Hypothalamus (tissue), 51 donors: ENCODE data around the gene MUTYH.

ENCODE experiments used
- DNase-seq, 51 donors: peaks; one replicate each; lab custom pipeline; 2025; lab: John Stamatoyannopoulos, UW

The MUTYH gene

DNA sequence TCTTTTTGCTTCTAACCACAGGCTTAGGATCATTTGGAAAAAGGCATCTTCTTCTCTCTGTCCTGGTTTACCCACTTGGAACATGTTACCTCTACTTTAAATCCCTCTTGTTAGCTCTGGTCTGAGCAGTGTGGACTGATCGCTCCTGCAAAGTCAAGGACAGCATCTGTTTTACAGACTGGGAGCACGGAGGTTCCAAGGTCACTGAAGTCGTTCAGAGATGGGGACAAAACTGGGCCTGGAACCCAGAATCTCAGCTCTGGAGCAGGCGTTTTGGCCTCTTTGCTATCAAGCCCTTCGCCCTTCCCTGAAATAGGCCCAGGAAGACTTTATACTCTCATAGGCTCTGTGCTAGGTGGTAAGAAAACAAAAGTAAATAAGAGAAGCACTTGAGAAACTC lies 11.3 kb upstream of the MUTYH start:
- no peak for DNase-seq

DNA sequence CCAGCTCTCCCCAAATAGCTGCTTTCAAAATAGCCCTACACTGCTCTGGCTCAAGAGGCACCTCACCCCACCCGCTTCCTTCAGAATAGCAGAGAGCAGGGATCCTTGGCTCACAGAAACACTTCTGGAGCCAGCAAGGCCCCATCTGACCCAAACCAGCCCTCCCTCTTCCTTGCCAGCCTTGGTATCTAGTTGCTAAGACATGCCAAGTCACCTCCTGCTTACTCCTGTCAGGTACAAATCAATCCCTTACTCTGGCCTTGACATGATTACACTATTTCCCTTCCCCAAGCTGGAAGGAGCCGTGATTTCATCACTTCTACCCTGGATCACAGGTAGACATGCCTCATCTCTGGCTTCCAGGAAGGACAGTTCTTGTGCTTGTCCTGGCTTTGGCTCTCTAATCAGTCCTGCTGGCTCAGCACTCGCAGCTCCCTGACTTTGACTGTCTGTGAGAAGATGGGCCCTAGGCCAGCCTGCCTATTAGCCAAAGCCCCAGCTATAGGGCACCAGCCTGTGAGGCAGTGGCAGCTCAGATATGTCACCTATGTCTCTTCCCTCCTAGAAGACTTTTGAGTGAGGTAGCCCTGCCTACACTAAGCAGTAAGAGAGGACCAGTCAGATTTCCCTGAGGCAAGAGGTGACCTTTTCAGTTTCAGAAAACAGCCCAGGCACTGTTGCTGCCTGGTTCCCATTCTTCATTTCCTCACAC lies 8.9 kb upstream of the MUTYH start:
- peak in 9 of 51 donors; percentile 13 to 28 (median 22) for DNase-seq

DNA sequence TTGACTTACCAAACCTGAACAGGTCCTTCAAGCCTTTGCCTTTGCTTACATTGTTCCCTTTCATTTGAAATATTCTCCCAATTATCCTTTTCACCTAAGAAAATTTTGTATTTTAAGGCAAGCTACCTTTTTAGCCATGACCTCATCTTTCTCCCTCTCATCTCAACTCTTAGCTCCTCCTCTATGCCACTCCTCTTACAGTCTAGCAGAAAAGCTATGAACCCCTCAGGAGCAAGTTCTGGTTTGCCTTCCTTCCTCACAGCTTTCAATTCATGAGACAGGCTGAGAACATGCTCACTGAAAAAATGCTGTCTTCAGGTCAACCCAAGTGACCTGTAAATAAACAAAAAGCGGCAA lies 8.3 kb upstream of the MUTYH start:
- no peak for DNase-seq

DNA sequence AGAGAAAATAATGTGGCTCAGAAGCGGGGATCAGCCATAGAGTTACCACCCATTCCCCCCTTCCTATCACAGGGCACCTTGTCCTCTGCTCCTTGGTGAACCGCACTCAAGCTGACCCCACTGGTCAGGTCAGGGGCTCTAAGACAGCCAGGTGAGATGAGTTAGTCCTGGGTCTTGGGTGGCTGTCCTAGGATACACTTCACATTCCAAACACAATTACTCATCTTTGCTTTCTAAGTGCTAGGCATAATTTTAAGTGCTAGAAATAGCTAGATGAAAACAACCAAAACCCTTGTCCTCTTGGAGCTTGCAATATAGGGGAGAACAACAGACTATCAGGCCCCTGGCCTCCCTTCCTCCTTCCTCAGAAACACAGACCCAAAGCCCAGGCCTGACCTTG lies 7.8 kb upstream of the MUTYH start:
- DNase-seq, result no peak

DNA sequence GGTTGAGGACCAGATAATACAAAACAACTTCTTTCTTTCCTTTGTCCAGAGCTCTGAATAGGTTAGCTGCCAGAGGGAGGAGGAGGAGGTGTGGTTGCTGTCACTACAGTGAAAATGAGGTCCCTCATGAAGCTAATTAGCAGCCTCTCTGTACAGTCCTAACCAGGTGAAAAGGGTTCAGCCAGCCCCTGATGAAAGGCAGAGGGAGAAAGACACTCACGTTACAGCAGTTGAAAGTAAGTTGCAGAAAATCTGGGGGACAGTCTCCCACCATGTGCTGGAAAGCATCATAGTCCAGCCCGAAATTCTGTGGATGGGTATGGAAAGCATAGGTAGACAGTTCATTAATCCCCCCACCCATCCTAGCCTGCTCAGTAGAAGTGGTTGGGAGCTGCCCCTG lies 6.2 kb upstream of the MUTYH start:
- no peak for DNase-seq

DNA sequence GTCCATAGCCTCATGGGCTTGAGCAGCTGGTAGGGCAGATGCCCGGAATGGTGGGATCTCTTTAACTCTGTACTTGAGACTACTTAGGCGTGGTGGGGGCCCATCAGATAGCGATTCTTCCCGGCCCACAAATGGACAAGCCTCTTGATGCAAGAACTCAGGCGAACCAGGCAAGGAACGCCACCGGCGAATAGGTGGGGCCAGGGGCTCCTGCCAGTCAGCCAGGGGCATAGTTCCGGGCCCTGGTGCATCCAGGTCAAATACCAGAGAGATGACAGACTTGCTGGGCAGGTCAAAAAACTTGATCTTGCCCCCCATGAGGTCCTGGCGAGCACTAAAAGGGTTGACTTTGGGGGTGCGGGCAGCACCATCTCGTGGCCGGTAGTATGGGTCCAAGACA lies 4.8 kb upstream of the MUTYH start:
- DNase-seq, result no peak

DNA sequence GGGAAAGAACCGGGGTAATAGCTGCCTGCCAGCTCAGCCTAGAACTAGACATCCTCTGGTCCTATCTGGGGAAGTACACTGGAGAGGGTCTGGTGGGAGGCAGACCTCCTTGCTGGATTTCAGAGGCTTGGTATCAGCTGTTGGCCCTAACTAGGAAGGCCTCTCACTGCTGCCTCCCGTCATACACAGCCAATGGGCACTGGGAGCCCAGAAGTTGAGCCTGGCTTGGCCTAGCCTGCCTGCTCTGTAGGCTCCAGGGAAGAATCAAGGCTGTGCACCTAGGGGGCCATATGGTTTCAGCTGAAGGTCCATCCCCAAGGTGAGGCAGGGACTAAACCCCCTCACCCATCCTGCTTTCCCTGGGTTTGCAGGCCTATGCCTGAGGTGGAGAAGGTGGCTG lies 4.3 kb upstream of the MUTYH start:
- DNase-seq, result no peak

DNA sequence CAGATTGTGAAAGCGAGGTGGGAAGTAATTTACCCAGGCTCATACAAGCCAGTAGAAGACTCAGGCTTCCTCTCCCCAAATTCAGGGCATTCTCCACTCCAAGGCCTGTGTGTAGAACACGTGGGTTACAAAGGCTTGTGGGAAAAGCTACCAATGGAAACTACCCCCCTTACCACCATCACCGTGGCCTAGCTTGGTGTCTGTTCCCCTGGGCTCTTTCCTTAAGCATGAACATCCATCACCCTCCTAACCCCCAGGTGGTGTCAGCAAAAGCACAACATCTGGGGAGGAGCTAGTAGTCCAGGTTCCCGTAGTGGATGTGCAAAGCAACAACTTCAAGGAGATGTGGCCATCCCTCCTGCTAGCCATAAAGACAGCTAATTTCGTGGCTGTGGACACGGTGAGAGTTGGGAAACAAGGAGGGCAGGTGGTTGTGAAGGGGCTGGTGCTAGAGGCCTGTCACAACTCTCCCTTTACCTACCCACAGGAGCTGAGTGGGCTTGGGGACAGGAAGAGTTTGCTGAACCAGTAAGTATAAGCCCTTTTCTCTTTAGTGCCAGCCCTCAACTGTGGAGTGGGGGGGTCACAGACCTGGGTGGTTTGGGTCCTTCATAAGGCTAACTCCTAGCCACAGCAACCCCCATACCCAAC lies 701 bp upstream of the MUTYH start:
- DNase-seq, result peak in 2 of 51 donors; percentile 24 to 74

DNA sequence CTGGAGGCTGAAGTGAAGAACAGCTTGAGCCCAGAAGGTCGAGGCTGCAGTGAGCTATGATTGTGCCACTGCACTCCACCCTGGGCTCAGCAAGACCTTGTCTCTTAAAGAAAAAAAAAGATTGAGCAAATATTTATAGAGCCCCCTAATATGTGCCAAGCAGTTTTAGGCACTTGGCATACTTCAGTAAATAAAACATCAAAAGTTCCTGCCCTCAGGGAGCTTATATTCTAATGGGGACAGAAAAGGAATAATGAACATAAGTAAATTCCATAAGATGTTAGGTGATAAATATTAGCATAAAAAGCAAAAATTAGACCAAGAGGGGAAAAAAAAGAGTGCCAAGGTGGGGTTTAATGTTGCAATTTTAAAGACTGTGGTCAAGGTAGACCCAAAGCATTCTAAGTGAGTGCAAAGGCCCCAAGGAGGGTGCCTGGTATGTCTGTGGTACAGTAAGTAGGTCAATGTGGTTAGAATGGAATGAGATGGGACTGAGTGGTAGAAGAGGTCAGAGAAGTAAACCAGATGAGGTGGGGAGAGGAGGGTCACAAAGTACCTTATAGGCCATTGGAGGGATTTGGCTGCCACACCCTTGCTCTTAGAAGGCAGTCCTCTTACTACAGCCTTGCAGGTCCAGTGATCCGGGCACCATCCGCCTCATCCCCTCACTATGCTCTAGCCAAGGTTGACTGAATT lies 2.5 kb downstream of the MUTYH start:
- DNase-seq, result no peak

DNA sequence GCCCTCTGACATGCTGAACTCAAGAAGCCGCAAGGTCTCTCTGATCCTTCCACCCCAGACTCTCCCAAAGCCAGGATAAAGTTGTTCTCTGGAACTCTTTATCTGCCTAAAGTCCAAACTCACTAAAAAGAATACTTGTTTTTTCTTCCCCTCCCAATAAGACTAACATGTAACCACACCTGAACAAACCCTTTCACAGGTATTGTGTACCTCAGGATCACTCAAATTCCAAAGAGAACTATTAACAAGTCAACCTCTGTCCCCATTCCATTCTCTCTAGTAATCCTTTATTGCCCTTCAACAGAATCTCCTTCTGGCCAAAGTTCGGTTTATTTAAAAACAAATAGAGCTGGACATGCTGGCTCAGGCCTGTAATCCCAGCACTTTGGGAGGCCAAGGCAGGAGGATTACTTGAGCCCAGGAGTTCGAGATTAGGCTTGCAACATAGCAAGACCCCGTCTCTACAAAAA lies 4.3 kb downstream of the MUTYH start:
- no peak for DNase-seq

DNA sequence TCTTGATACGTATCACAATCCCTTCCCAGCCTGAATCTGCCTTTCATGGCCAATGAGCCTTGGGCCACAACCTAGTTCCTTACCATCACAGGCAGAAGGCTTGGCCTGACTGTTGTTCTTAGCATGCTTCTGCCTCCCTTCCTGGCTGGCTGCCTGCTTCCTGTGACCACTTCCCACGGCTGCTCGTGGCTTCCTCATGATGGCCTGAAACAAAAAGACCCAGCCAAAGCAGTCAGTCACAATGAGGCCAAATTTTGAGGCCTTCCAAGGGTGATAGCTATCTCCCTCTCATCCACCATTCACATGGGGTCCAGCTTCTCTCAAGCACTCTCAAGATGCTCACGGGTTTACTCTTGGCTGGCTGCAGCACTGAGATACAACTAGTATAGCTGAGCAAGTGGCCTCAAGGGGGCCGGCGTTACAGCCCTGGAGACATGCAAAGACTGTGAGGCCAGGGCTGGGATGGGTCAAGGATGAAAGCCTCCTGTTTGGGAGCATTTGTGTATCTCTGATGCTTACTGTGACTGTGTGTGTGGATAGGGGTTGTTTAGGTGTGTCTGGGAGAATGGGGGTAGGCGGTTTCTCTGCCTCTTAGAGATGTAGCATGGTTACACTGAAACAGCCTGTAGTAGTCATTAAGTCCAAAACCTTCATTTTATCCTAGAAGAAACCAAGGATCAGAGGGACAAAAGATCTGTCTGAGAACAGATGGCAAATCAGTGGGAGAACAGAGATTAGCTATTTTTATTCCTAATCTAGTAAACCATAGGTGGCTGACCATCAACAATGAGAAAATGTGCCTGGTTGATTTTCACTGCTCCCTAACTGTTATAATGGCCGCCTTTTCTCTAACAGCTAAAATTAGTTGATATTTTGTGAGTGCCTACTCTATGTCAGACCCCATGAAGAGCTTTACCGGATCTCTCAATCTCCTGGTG lies 5.7 kb downstream of the MUTYH start:
- peak in 9 of 51 donors; percentile 2 to 30 (median 23) for DNase-seq

DNA sequence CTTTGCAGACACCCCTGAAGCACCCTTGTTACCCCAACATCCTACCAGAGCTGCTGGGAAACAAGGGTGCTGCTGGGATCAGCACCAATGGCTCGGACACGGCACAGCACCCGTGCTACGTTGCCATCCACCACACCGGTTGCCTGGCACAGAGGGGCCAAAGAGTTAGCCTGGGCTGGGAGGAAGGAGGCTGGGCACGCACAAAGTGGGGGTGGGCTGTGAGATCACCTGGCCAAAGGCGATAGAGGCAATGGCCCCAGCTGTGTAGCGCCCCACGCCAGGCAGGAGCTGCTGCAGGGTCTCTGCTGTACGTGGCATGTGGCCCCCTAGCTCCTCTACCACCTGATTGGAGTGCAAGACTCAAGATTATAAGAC lies 7.9 kb downstream of the MUTYH start:
- no peak for DNase-seq

DNA sequence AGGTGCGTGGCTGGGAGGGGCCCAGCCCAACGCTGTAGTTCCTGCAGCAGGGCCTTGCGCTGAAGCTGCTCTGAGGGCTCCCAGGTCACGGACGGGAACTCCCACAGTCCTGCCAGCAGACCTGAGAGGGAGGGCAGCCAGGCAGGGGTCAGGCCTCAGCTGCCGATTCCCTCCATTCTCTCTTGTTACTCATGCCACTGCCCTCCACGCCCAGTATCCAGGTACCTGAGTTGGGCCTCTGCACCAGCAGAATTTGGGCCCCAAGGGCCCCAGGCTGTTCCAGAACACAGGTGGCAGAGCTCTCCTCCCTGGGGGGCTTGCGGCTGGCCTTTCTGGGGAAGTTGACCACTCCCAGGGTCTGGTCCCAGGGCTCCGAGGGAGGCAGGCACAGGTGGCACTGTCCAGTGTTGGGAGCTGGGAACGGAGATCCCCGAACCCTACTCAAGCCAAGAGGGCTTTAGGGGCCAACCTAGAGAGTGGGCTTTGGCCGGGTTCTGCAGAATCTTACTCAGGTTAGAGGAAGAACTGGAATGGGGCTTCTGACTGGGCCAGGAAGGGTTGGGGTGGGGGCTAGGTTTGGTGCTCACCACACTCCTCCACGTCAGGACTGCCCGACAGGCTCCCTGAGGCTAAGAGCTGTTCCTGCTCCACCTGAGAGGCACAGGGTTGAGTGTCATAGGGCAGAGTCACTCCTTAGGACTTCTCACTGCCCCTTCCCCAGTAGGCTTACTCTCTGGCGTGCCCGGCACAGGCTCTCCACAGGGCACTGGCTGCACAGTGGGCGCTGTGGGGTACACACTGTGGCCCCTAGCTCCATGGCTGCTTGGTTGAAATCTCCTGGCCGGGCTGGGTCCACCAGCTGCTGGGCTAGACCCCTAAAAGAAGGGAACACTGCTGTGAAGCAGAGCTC lies 8.5 kb downstream of the MUTYH start:
- DNase-seq, result no peak

DNA sequence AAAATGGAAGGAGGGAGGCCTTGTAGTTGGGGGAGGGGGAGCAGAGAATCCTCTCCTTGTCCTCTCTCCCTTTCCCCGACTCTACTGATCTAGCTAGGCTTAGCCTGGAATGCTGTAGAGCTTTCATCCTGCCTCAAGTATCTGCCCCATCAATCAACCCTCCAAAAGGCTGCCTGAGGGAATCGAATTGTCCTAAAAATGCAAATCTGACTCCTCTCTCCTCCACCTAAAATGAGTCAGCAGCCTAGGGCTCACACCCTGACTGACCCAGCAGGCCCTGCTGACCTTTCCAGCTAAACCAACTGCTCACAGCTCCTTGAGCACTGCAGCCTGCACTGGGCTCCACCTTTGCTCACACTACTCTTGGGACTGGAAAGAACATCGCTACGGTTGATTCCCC lies 10.8 kb downstream of the MUTYH start:
- no peak for DNase-seq

DNA sequence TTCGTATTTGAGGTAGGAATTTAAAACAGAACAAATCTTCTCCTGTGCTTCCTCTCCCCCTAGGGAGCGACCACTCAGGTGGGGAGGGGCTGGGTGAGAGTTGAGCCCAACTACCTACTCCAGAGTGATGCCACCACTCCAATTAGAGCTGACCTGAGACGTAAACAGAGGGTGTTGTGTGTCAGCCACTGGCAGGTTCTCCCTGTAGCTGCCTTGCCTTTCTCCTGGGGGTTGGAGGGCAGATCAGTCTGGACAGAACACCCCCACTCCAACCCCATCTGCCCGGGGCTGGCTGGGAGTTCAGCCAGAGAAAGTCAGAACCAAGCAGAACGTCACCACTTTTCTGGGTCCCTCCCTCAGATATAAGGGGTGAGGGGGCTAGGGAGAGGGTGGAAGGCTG lies 11.6 kb downstream of the MUTYH start:
- DNase-seq, result no peak

DNA sequence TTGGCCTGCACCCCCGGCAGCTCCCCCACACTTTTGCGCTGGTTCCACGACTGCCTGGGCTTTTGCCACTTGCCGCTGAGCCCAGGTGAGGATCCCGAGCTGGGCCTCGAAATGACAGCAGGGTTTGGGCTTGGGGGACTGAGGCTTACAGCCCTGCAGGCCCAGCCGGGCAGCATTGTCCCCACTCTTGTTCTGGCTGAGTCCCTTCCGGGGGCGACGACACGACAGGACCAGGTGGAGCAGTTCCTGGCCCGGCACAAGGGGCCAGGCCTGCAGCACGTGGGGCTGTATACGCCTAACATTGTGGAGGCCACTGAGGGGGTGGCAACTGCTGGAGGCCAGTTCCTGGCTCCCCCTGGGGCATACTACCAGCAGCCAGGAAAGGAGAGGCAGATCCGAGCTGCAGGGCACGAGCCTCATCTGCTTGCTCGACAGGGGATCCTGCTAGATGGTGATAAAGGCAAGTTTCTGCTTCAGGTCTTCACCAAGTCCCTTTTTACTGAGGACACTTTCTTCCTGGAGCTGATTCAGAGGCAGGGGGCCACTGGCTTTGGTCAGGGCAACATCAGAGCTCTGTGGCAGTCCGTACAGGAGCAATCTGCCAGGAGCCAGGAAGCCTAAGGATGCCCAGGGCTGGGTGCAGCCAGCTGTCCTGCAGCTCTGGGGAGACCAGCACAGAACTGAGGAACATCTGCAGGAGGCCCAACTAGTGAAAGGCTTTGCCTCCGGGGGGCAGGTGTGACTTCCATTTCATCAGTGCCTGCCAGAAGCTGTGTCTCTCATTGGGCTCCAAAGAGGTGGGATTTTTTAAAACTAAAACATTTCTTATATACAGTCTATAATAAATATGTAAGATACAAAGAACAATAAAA lies 12.4 kb downstream of the MUTYH start:
- DNase-seq, result peak in 4 of 51 donors; percentile 7 to 22 (median 10)

DNA sequence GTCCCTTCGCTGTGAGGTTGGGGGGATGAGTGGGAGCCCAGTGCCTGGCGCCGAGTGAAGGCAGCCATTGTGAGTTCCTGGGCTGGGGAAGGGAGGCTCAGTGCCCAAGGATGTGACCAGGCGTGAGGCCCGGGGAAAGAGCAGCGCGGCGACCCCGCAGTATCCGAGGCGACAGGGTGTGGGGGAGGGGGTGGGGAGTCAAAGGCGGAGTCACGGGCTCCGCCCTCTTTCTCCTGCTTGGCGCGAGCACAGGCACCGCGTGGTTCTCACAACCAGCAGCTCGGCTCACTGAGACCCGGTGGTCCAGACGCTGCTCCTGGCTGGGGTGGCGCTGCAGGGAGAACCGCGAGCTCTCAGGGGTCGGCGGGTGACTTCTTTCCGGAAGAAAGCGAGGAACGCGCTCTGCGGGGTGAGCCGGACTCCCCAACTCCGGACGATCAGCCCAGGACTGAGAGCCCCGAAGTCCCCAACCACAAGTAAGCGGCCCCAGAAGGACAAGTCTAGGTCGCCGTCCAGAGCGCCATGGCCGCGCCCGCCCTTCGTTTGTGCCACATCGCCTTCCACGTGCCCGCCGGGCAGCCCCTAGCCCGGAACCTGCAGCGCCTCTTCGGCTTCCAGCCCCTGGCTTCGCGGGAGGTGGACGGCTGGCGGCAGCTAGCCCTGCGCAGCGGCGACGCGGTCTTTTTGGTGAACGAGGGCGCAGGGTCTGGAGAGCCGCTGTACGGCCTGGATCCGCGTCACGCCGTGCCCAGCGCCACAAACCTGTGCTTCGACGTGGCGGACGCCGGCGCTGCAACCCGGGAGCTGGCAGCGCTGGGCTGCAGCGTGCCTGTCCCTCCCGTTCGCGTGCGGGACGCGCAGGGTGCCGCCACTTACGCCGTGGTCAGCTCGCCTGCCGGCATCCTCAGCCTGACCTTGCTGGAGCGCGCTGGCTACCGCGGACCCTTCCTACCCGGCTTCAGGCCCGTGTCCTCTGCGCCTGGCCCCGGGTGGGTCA lies 13.3 kb downstream of the MUTYH start, which contains the start of gene HPDL:
Gene HPDL, plus strand, starts transcription at position 269 of the 997 bp plus-strand sequence. Its CDS starts 254 bp downstream, at position 523.
- DNase-seq, result peak in 47 of 51 donors; percentile 16 to 89 (median 72)
